ENCODE results near the gene CCDC89. TPM values are rescaled to one million over a fixed set of nuclear protein-coding genes. Genes with fewer than 3 reads are reported as not detected.
"Not testable (repeated sequence)": the region's sequence is repeated elsewhere in the genome, so short reads cannot be mapped to it uniquely, and the experiment has no call there.

The CCDC89 gene
- total and polyA plus RNA-seq, 10 of the 15 experiments (the other 5 are each of a cell fraction or from before 2014, with no cell fraction given), result 0.11 to 0.15 TPM; not detected in 8

GRCh38 chr11:85672105-85672902 is 13.7 kb downstream of the CCDC89 start:
- Histone ChIP-seq H3K9ac (ENCODE audit: control insufficient read depth, insufficient read depth, low read length) (no peak overlapping the region), H3K4me2 (ENCODE audit: control insufficient read depth, insufficient read depth) (no peak overlapping the region), H3K27me3 (replicated peaks in 1 of 2; ENCODE audit: control insufficient read depth in 2 of 2, insufficient read depth in 2 of 2, low read length in 1 of 2) (0 out of 4 replicates have a peak, but pooled peaks cover 0 to 2% of the 10 kb centered on the region in 2 experiments), H3K4me3 (no peak overlapping the region), H3K9me3 (replicated peaks; ENCODE audit: control insufficient read depth, insufficient read depth, low read length) (no peaks in the 10 kb centered on the region), H4K20me1 (ENCODE audit: control insufficient read depth, insufficient read depth) (no peaks in the 10 kb centered on the region), H3K4me1 (ENCODE audit: control insufficient read depth, insufficient read depth, low read length) (no peaks in the 10 kb centered on the region), H3K36me3 (ENCODE audit: control insufficient read depth in 2 of 2, insufficient read depth in 2 of 2, low read length in 1 of 2) (no peaks in the 10 kb centered on the region), H2AFZ (ENCODE audit: control insufficient read depth, low read depth, low read length) (no peak overlapping the region), H3K27ac (ENCODE audit: control insufficient read depth, insufficient read depth) (no peak overlapping the region), H3K79me2 (ENCODE audit: control insufficient read depth, insufficient read depth, low read length) (no peaks in the 10 kb centered on the region)
- BruUV-seq (replicated peaks), result no TSS peak
- ChIA-PET SMC1A (ENCODE audit: uncharacterized antibody, unreplicated experiment) (no interaction called here), POLR2A (no interaction called here), CTCF (no interaction called here), RAD21 (ENCODE audit: unreplicated experiment) (no interaction called here)
- intact Hi-C loops (cut with micrococcal nuclease; ENCODE audit: unreplicated experiment), result no loop called here
- DNase-seq (ENCODE audit: low read depth, low spot score), result no peak
- in situ Hi-C loops (cut with MboI), result no loop called here
- no peak for FAIRE-seq
- peak; percentile 42; the same call in 2 of the 3 replicates for ATAC-seq
- TF ChIP-seq NFIC (IDR thresholded peaks at IDR 0.05; ENCODE audit: low read depth, low read length), result no peak
- TF ChIP-seq SPI1 (IDR thresholded peaks at IDR 0.05; ENCODE audit: borderline replicate concordance, insufficient read depth, low read depth, low read length), result peak; percentile 69
- WGBS (ENCODE audit: insufficient coverage, insufficient replicate concordance, low lambda C conversion rate, missing lambda C conversion rate), result 34% methylated on average over 8 of the region's 8 CpGs

GRCh38 chr11:85670949-85671663 is 14.9 kb downstream of the CCDC89 start:
- H3K9ac ChIP-seq (ENCODE audit: control insufficient read depth, insufficient read depth, low read length); H3K4me2 ChIP-seq (ENCODE audit: control insufficient read depth, insufficient read depth); POLR2A ChIA-PET; H3K9me3 ChIP-seq (replicated peaks; ENCODE audit: control insufficient read depth, insufficient read depth, low read length); CTCF ChIA-PET; H3K36me3 ChIP-seq (ENCODE audit: control insufficient read depth in 2 of 2, insufficient read depth in 2 of 2, low read length in 1 of 2); H3K4me3 ChIP-seq; H3K27ac ChIP-seq (ENCODE audit: control insufficient read depth, insufficient read depth); RAD21 ChIA-PET (ENCODE audit: unreplicated experiment); in situ Hi-C loops (cut with MboI); DNase-seq (ENCODE audit: low read depth, low spot score); BruUV-seq (replicated peaks); H3K79me2 ChIP-seq (ENCODE audit: control insufficient read depth, insufficient read depth, low read length); H3K27me3 ChIP-seq (replicated peaks in 1 of 2; ENCODE audit: control insufficient read depth in 2 of 2, insufficient read depth in 2 of 2, low read length in 1 of 2); H2AFZ ChIP-seq (ENCODE audit: control insufficient read depth, low read depth, low read length); intact Hi-C loops (cut with micrococcal nuclease; ENCODE audit: unreplicated experiment); ATAC-seq; H3K4me1 ChIP-seq (ENCODE audit: control insufficient read depth, insufficient read depth, low read length); FAIRE-seq; H4K20me1 ChIP-seq (ENCODE audit: control insufficient read depth, insufficient read depth): not testable (repeated sequence)
- SMC1A ChIA-PET (ENCODE audit: uncharacterized antibody, unreplicated experiment), result interaction anchor here (1.6 kb wide), 1 partner anchor 24 kb away, joined by 4 read pairs; the partner anchor contains the start of gene TMEM126A

All from GM12878 (cell line).